Neural progenitor cell (in vitro differentiated cells): ENCODE results near the gene OSBP.

Source experiments
- CTCF ChIP-seq: fragments of 200-600 bp; sonication (generic); IDR thresholded peaks from 2 replicates; pipeline ENCODE4 v1.5.1; 2017; ENCODE audit warnings: antibody characterized with exemption, mild to moderate bottlenecking
- EZH2phosphoT487 ChIP-seq: fragments of 200-600 bp; sonication (generic); IDR thresholded peaks from 2 replicates; pipeline ENCODE4 v1.6.1; 2017; ENCODE audit warnings: antibody characterized with exemption

GRCh38 chr11:59560290-59560701, 55.3 kb downstream of the OSBP start:
- TF ChIP-seq EZH2phosphoT487, result no peak
- TF ChIP-seq CTCF, result no peak
